Measurements from ENCODE around the gene MSL2.
A peak's percentile ranks its signal among the peaks of the same experiment; 100 is the strongest.
"Not testable (repeated sequence)": the region's sequence is repeated elsewhere in the genome, so short reads cannot be mapped to it uniquely, and the experiment has no call there.

MSL2 gene, protein sequence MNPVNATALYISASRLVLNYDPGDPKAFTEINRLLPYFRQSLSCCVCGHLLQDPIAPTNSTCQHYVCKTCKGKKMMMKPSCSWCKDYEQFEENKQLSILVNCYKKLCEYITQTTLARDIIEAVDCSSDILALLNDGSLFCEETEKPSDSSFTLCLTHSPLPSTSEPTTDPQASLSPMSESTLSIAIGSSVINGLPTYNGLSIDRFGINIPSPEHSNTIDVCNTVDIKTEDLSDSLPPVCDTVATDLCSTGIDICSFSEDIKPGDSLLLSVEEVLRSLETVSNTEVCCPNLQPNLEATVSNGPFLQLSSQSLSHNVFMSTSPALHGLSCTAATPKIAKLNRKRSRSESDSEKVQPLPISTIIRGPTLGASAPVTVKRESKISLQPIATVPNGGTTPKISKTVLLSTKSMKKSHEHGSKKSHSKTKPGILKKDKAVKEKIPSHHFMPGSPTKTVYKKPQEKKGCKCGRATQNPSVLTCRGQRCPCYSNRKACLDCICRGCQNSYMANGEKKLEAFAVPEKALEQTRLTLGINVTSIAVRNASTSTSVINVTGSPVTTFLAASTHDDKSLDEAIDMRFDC

DNA sequence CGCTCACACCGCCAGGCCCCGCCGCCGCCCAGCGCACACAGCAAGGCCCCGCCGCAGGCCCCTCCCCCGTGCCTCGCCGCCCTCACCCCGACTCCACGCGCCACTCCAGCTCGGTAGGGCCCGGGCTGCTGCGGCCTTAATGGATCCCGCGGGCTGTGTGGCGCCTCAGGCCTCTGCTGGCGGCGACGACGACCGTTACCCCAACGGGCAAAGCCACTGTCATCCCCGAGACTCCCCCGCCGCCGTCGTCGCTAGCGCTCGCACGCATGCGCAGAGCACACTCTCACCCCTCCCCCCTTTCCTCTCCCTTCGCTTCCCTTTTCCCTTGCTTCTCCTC is at the start of gene MSL2:
TSS of gene MSL2 (minus strand) at position 272 of the 337 bp plus-strand sequence. CDS start 1,222 bp downstream, outside the sequence.
- FAIRE-seq = no peak

DNA sequence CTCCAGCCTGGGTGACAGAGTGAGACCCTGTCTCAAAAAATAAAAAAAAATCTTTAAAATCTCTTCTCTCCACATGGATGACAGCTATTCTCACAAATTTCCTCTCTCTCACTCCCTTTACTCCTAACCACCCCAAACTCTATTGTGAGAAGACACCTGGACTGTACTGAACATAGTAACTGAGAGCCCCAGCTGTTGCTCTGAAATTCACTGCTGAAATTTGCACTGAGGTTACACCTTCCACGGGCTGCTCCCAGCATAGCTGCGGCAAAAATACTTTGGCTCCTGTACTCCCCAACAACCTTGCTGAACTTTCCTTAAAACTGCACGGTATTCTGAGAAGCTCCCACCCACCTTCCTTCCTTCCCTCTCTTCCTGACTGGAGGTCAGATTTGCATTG is 49.6 kb upstream of the MSL2 start:
- no peak for FAIRE-seq

DNA sequence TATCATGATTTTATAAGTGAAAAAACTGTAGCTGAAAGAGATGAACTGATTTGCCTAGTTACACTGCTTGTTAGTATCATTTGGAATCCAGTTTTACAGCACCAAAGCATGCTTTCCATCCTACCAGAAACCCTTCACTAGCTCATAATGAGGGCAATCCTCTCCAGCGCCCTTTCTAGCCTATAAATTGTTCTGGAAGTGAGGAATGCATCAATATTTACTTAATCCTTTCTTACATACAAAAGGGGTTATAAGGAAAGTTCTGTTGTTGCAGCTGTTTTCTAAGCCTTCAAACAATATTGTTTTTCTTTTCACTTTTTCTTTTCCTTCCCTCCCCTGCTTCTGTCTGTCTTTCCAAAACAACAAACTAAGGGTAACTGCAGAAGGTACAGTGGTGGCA is 43.0 kb upstream of the MSL2 start:
- FAIRE-seq = no peak

DNA sequence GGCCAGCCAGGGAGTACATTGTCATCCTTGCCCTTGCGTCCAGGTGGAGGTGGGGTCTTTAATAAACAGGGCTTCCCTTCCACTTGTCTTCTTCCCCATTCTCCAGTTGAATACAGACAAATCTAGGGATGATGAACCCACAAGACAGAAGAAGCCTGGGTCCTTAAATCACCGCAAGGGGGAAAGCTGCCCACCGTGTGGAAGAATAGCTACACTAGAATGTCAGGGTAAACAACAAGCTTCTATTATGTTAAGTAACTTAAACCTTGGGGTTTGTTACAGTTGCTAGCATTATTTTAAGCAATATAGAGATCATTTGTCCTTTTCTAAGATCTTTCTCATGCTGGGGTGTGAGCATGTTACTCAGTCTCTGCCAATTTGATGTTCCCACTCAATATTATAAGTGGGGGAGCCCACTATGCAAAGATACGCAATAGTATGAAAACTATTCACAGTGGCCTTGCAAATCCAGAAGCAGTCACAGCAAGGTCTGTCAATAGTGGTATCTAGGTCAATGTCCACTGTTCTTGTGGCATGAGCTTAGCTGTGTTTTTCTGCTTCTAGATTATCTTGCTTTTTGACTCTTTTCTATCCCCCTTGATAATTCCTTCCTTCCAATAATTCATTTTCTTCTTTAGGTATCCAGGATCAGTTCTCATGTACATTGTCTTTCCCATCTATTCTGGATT is 42.0 kb upstream of the MSL2 start:
- FAIRE-seq = no peak

DNA sequence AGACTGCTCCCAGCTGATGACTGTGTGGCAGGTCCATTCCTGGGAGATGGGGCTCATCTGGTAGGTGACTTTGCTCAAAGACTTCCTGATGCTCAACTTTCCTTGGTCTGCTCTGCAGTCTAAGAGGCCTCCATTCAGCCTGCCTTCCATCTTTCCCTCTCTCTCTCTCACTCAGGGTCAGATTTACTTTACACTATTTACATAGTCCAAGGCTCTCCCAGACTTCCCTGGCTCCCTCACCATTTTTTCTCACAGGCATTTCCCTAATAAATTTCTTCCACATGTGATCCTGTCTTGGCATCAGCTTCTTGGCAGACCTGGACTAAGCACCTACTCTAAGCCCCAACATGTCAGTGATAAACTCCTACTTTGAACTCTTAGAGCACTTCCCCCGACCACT is 41.0 kb upstream of the MSL2 start:
- FAIRE-seq = no peak

DNA sequence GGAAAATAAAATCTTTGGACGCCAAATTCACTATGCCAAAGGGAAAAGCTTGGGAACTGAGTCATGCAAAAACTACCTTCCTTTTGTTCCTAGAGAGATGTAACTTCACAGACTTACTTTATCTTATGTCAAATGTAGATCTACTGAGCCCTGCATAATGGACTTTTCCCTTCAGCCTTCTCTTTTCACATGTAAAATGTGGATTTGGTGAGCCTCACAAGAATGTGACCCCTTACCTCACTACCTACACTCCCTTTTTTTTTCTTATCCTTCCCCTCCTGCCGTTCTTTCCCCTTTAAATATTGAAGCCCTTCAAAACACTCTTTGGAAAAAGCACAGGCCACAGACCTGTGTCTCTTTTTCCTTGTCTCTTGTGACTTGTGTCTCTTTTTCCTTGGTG is 40.0 kb upstream of the MSL2 start:
- FAIRE-seq = no peak

DNA sequence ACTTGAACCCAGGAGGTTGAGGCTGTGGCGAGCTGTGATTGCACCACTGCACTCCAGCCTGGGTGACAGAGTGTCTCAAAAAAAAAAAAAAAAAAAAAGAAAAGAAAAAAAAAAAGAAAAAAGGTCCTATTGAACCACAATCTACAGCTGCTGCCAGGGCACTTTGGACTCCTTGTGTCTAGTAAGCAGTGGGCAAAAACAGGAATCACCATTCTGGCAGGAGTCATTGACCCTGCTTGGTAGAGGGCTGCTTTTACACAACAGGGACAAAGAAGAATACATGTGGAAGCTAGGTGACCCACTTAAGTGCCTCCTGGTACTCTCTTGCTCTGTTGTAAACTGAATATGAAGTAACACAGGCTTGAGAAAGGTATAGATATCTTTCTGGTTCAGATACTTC is 39.4 kb upstream of the MSL2 start:
- FAIRE-seq = no peak

DNA sequence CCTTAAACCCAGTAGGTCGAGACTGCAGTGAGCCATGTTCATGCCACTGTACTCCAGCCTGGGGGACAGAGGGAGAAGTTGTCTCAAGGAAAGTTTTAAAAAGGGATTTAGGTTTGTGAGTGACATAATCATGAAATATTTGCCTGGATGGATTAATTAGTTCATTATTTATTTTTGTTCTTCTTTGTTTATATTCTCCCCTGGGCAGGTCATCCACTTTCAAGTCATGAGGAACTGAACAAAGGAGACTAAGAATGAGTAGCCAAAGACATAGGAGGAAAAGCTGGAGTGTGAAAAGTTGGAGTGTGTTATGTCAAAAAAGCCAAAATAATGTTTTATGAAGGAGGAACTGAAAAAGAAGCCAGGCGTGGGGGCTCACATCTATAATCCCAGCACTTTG is 36.3 kb upstream of the MSL2 start:
- no peak for FAIRE-seq

DNA sequence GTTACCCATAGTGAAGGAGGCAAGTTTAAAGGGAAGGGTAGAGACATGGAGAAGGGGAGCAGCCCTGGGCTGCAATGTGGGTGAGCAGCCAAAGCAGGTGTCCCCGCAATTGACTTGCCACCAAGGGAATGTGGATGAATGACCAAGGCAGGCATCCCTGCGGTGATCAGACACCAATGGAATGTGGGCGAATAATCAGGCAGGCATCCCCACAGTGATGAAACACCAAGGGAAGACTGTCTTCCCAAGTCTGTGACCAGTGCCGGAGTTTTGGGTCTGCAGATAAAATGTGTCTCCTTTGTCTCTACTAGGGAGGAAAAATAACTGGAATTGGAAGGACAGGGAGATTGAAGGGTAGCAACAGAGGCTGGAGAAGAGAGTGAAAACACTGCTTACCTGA is 26.6 kb upstream of the MSL2 start:
- not testable (repeated sequence) for FAIRE-seq

DNA sequence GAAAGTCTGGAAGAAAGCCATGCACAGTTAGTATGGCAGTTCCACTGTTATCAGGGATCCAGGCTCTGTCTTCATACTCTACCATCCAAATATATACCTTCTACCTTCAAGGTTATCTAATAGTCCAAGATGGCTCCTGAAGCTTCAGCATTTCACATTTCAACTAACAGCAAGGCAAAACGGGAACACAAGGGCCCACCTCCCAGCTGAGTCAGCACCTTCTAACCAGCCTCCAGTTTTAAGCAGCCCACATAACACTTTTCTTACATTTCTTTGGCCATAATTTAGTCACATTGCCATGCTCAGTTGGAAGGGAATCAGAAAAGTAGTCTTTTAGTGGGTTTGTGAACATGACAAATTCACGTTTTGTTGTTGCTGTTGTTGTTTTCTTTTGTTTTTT is 15.4 kb upstream of the MSL2 start:
- no peak for FAIRE-seq

DNA sequence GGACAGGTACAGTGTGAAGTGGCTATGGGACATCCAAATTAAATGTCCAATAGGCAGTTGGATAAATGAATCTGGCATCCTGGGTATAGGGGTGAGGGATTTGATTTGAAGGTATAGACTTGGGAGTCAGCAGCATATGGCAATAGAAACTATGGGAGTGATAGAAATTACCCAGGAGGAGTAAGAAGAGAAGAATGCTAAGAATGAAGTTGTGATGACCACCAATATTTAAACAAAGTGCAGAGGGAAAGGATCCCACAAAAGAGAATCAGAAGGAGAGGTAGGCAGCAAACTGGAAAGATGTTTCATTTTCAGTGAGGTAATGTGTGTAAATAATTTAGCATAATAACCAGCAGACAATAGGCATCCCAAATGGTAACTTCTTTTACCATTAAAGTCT is 13.8 kb upstream of the MSL2 start:
- FAIRE-seq = no peak

DNA sequence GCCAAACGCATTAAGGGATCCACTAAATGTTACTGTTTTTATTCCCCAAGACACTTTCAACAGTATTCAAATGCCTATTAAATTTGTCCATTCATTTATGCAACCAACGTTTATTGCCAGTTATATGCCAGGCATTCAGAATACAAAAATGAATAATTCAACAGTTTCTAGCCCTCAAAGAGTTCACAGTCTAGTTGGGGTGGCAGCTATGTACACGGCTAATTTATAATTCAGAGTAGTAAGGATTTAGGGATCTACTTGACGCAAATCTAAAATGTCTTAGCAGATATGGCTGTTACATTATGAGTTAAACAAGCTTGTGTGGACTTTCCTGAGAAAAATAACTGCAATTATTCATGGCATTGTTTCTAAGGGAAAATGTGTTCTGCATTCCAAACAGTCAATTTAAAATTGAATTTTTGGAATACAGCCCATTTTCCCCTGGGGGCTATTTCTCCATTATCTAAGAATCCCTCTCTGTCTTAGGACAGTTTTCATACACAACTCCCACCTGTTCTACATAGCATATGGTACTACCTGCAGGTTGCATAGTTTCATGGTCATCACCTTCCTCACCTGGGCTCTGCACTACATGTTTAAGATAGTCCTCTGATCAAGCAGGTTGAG is 11.5 kb upstream of the MSL2 start:
- FAIRE-seq = no peak

DNA sequence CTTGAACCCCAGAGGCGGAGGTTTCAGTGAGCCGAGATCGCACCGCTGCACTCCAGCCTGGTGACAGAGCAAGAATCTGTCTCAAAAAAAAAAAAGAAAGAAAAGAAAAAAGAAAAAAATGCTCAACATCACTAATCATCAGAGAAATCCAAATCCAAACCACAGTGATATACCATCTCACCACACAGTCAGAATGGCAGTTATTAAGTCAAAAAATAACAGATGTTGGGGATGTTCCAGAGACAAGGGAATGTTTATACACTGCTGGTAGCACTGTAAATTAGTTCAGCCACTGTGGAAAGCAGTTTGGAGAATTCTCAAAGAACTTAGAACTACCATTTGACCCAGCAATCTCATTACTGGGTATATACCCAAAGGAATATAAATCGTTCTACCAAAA is 3.1 kb upstream of the MSL2 start:
- not testable (repeated sequence) for FAIRE-seq

DNA sequence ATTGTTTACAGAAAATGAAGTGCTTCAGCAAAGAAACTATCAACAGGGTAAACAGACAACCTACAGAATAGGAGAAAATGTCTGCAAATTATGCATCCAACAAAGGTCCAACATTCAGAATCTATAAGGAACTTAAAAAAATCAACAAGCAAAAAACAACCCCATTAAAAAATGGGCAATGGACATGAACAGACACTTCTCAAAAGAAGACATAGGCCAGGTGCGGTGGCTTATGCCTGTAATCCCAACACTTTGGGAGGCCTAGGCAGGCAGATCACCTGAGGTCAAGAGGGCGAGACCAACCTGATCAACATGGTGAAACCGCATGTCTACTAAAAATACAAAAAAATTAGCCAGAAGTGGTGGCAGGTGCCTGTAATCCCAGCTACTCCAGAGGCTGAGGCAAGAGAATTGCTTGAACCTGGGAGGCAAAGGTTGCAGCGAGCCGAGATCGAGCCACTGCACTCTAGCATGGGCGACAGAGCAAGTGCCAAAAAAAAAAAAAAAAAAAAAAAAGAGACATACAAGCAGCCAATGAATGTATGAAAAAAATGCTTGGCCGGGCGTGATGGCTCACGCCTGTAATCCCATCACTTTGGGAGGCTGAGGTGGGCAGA is 2.4 kb upstream of the MSL2 start:
- not testable (repeated sequence) for FAIRE-seq

DNA sequence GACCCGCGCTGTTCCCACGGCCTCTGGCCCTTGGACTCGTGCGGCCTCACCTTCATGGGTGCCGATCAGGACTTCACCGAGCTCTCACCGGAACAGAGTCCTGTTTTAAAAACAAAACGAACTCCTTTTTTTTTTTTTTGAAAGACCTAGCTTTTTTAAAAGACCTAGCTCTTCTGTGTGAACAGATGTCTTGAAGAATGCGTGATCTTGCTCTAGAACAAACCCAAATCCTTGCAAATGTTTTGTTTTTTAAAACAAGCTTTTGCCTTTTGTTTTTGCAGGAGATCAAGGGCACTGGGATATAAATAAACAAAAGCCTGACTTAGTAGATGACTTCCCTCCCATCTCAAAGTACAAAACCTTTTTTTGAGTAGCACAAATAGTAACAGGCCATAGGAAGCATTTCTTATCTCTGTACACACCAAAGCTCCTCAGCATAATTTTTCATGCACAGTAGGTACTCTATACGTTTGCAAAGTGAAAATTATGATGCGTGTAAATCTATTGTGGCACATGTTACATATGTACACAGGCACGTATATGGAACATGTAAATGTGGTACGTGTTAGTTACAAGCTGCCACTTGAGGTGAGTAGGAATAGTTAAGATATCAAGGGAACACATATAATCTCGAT is 1.1 kb upstream of the MSL2 start:
- no peak for FAIRE-seq

DNA sequence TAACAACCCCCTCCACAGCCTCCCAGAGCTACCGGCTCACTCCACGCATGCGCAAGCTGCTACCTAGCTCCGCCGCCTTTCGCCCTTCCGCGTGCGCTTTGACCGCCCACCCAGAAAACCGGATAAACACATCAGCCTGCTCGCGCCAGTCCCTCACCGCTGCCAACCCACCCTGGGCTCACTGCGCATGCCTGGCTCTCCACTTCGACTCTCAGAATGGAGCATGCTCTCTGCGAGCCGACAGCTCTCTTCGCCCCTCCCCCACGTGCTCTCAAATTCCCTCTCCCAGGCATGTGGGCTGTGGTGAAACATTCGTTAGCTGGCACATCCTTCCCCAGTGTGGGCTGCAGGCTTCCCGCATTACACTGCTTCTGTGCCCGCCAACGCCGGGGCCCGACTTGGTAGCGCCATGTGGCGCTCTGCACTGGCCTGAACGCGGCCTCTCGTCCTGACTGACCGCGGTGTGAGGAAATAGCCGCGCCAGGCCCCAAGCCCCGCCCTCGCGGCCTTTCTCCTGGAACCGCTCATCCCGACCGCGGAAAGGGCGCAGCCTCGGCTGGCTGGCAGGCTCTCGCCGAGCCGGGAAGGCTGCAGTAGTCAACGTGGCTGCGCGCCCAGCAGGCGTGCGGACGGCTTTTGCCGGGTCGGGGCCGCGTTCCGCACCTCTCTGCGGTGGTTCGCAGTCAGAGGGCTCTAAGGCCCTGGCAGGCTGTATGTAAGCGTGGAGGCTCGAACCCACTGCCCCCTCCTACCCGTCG is 445 bp upstream of the MSL2 start:
- FAIRE-seq = peak; percentile 93

DNA sequence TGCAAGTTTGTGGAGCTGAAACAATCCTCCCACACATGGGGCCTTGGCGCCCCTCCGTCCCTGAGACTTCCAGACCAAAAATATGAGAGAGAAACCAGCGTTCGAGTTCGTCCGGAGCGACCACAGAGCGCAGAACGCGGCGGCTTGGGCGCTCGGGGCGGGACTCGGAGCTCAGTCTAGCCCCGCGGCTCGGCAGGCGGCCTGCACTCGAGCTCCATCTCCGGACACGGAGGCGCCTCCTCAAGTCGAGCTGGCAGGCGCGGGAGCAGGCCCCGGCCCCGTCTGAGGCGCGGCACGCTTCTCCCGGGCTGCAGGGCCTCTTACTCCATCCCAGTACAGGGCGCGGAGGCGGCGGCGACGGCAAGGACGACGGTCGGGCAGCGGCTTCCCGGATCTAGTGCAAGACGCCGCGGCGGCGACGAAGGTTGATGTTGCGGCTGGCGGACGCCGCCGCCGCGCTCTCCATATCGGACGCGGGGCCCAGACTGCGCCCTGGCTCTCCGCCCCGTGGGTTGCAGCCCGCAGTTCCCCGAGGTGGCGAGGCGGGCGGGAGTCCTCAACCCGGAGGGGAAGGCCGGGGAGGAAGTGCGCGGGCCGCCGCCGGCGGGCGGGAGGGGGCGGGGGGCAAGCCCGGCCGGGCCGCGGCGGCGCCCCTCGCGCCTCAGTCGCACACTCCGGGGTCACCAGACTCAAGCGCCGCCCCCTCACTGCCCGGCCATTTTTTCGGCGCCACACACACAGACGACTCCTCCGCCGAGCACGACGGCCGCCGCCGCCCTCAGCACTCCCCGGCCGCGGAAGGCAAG is 674 bp downstream of the MSL2 start:
- no peak for FAIRE-seq

DNA sequence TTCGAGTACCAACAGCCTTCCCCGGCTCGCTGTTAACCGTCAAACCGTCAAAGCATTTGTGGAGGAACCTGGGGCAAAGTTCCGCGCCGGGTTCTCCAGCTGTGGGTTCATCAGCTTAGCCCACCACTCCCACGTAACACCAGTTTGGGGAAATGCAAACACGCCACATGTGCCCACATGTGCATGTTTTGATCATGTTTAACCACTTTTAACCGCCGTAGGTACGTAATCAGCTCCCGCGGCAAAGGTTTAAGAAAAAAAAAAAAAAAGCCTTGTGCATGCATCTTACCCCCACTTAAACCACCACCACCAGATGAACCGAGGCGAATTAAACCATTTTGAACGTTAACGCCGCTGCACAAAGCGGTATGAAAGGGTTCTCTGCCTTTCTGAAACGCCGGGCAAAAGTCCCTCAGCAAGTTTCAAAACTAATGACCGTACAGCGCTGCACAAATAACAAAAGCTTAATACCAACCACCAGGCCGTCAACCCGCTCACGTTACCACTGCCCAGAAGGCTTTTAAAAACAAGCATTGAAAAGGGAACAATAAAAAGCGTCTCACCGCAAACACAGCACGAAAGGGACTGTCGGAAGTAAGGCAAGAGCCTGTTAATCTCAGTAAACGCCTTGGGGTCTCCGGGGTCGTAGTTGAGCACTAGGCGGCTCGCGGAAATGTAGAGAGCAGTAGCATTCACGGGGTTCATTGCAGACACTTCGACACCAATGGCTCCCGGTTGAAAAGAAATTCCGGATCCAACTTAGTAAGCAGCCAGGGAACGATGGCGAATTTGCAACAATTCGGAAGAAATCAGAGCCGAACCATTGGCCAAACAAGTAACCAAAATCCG is 1.5 kb downstream of the MSL2 start:
- no peak for FAIRE-seq

DNA sequence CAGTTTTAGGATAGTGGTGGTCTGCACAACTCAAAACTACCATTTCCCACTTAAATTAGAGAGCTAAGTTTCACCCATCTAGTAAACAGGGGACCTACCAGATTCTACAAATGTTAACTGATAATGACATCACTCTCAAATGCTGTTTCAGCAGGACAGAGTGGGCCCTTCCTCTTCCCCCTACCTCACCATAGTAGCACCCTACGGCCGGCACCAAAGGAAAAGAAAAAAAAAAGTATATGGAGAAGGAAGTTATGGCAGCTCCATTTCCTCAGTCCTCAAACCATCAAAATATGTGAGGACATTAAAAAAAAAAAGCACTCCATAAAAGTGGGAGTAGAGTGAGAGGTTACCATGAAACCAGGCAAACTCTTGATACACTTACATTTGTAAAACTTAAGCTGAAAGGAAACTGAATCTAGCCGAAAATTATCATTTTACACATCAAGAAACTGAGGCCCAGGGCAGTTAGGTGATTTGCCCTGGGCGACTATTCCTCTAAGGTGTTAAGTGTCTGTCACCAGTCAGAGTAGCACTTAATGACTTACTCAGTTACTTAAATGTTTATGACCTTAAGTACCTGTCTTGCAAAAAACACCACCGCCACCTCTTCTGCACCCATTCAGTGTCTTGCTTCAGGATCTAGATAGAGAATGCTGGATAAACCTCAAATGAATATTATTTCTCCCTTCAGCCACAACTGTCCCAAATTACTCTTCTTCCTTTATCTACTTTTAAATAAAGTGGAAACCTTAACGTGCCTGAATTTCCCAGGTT is 2.7 kb downstream of the MSL2 start:
- FAIRE-seq = no peak
